ENCODE data around the gene MFSD6L. TPM values are rescaled to one million over a fixed set of nuclear protein-coding genes. Genes with fewer than 3 reads are reported as not detected.
"Not testable (repeated sequence)": the region's sequence is repeated elsewhere in the genome, so short reads cannot be mapped to it uniquely, and the experiment has no call there.

MFSD6L gene
- total RNA-seq, 2 experiments from 2014 or later = 0.22 TPM; not detected in 1

GRCh38 chr17:8818047-8818446, 18.9 kb upstream of the MFSD6L start:
- H3K36me3 ChIP-seq (ENCODE audit: insufficient read depth, low read length) = no peaks in the 10 kb centered on the region
- Mint-ChIP-seq H3K27ac (no peak overlapping the region), H3K9me3 (no peaks in the 10 kb centered on the region), H3K36me3 (ENCODE audit: low read depth) (no peaks in the 10 kb centered on the region), H3K4me3 (no peak overlapping the region), H3K27me3 (no peaks in the 10 kb centered on the region), H3K4me1 (ENCODE audit: low read depth) (no peaks in the 10 kb centered on the region)
- H3K4me3 ChIP-seq (ENCODE audit: low read length) = no peak overlapping the region
- no peak for DNase-seq
- ChIA-PET CTCF (no interaction called here), POLR2A (no interaction called here)
- no peaks in the 10 kb centered on the region for H3K4me1 ChIP-seq (ENCODE audit: insufficient read depth, low read length)
- no peaks in the 10 kb centered on the region for H3K9me3 ChIP-seq (ENCODE audit: control insufficient read depth in 1 of 2, insufficient read depth in 1 of 2, low read length in 2 of 2)
- ATAC-seq (ENCODE audit: poor library complexity) = no peak
- TF ChIP-seq CTCF (IDR thresholded peaks at IDR 0.05) = no peak
- H3K27me3 ChIP-seq (ENCODE audit: control insufficient read depth in 1 of 2, insufficient read depth in 2 of 2, low read length in 2 of 2) = no peaks in the 10 kb centered on the region
- no peak overlapping the region for H3K27ac ChIP-seq (ENCODE audit: low read depth in 1 of 2, low read length in 2 of 2)
- intact Hi-C loops (cut with DNase I, micrococcal nuclease) = no loop called here

GRCh38 chr17:8806926-8807550, 7.9 kb upstream of the MFSD6L start:
- CTCF ChIA-PET = interaction anchor here (0.9 kb wide), 1 partner anchor 35 kb away, joined by 3 read pairs; no protein-coding TSS in a partner anchor
- H3K27me3 ChIP-seq (ENCODE audit: control insufficient read depth in 1 of 2, insufficient read depth in 2 of 2, low read length in 2 of 2) = peaks cover 0 to 4% of the 10 kb centered on the region in 2 experiments
- Mint-ChIP-seq H3K27ac (no peak overlapping the region), H3K4me3 (no peak overlapping the region), H3K4me1 (ENCODE audit: low read depth) (no peaks in the 10 kb centered on the region), H3K9me3 (peaks cover 11% of the 10 kb centered on the region), H3K27me3 (no peaks in the 10 kb centered on the region), H3K36me3 (ENCODE audit: low read depth) (peaks cover 39% of the 10 kb centered on the region)
- H3K9me3 ChIP-seq (ENCODE audit: control insufficient read depth in 1 of 2, insufficient read depth in 1 of 2, low read length in 2 of 2) = peaks cover 8 to 13% of the 10 kb centered on the region in 2 experiments
- no peak overlapping the region for H3K27ac ChIP-seq (ENCODE audit: low read depth in 1 of 2, low read length in 2 of 2)
- no peaks in the 10 kb centered on the region for H3K36me3 ChIP-seq (ENCODE audit: insufficient read depth, low read length)
- H3K4me1 ChIP-seq (ENCODE audit: insufficient read depth, low read length) = peaks cover 6% of the 10 kb centered on the region
- peak in 3 of 14 experiments; percentile 39 to 74 (median 65) for DNase-seq
- POLR2A ChIA-PET = no interaction called here
- no peak for TF ChIP-seq CTCF (IDR thresholded peaks at IDR 0.05)
- intact Hi-C loops (cut with DNase I, micrococcal nuclease) = no loop called here
- no peak overlapping the region for H3K4me3 ChIP-seq (ENCODE audit: low read length)
- peak; percentile 41 for ATAC-seq (ENCODE audit: poor library complexity)

GRCh38 chr17:8806253-8806925, 7.2 kb upstream of the MFSD6L start:
- Histone ChIP-seq H3K4me3 (ENCODE audit: low read length) (no peak overlapping the region), H3K9me3 (ENCODE audit: control insufficient read depth in 1 of 2, insufficient read depth in 1 of 2, low read length in 2 of 2) (peaks cover 8 to 13% of the 10 kb centered on the region in 2 experiments), H3K27ac (ENCODE audit: low read depth in 1 of 2, low read length in 2 of 2) (no peak overlapping the region), H3K27me3 (ENCODE audit: control insufficient read depth in 1 of 2, insufficient read depth in 2 of 2, low read length in 2 of 2) (peaks cover 0 to 4% of the 10 kb centered on the region in 2 experiments), H3K4me1 (ENCODE audit: insufficient read depth, low read length) (peaks cover 6% of the 10 kb centered on the region), H3K36me3 (ENCODE audit: insufficient read depth, low read length) (no peaks in the 10 kb centered on the region)
- no peak overlapping the region for H3K4me3 Mint-ChIP-seq
- DNase-seq (peak in 1 of 14 experiments; percentile 22), ATAC-seq (ENCODE audit: poor library complexity) (no peak)
- no peak for TF ChIP-seq CTCF (IDR thresholded peaks at IDR 0.05)
- H3K27ac Mint-ChIP-seq = no peak overlapping the region
- H3K4me1 Mint-ChIP-seq (ENCODE audit: low read depth) = no peaks in the 10 kb centered on the region
- no peaks in the 10 kb centered on the region for H3K27me3 Mint-ChIP-seq
- H3K9me3 Mint-ChIP-seq = peaks cover 11% of the 10 kb centered on the region
- CTCF ChIA-PET = no interaction called here
- POLR2A ChIA-PET = no interaction called here
- intact Hi-C loops (cut with DNase I, micrococcal nuclease) = no loop called here
- peaks cover 36% of the 10 kb centered on the region for H3K36me3 Mint-ChIP-seq (ENCODE audit: low read depth)

GRCh38 chr17:8805396-8805795, 6.2 kb upstream of the MFSD6L start:
- Mint-ChIP-seq H3K9me3 (peaks cover 11% of the 10 kb centered on the region), H3K36me3 (ENCODE audit: low read depth) (peaks cover 29% of the 10 kb centered on the region)
- DNase-seq; H3K27ac Mint-ChIP-seq; POLR2A ChIA-PET; H3K4me1 ChIP-seq (ENCODE audit: insufficient read depth, low read length); H3K9me3 ChIP-seq (ENCODE audit: control insufficient read depth in 1 of 2, insufficient read depth in 1 of 2, low read length in 2 of 2); ATAC-seq (ENCODE audit: poor library complexity); intact Hi-C loops (cut with DNase I, micrococcal nuclease); H3K4me1 Mint-ChIP-seq (ENCODE audit: low read depth); H3K27ac ChIP-seq (ENCODE audit: low read depth in 1 of 2, low read length in 2 of 2); H3K4me3 Mint-ChIP-seq; CTCF ChIA-PET; H3K27me3 ChIP-seq (ENCODE audit: control insufficient read depth in 1 of 2, insufficient read depth in 2 of 2, low read length in 2 of 2); H3K4me3 ChIP-seq (ENCODE audit: low read length); H3K27me3 Mint-ChIP-seq; H3K36me3 ChIP-seq (ENCODE audit: insufficient read depth, low read length): not testable (repeated sequence)
